ENCODE results near the gene THAP6. TPM values are rescaled to one million over a fixed set of nuclear protein-coding genes. Genes with fewer than 3 reads are reported as not detected.

Gene THAP6
- total and polyA plus RNA-seq, 4 donors: 4.2 to 11.5 (median 7.5) TPM

GRCh38 chr4:75511841-75512240, 2.4 kb upstream of the THAP6 start (continued):
- TF ChIP-seq YY1 (IDR thresholded peaks at IDR 0.05): no peak
- no peak for TF ChIP-seq TAF1 (conservative IDR thresholded peaks at IDR 0.05)

DNA sequence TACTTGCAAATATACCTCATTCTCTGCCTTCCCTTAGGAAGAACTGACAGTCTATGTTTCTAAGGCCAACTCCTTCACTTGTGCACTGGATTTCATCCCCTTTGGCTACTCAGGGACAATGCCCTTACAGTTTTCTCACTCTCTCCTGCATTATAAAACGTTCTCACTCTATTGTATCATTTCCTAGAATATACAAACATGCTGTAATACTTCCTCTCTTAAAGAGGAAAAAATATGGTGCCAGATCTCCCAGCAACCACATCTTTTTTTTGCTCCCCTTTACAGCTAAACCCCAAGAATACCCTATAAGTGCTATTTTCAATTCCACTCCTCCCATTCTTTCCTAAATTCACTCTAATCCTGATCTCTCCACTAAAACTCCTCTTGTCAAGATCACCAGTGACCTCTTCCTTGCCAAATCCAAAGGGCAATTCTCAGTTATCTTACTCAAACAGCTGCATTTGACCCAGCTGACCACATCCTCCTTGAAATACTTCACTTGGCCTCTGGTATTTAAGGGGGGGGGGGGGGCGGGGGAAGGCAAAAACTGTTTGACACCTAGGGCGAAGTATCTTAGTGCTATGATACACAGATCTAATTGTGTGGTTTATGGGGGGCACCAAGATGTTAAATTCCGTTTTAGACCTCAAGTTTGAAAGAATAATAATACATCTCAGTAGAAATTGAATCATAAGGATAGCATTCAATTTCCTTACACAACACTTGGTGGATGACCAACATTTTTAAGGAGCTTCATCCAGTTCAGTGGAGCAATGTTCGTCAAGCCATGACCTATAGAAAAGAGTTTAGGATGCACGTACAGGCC, 1.7 kb upstream of the THAP6 start:
- no peak for TF ChIP-seq TAF1 (conservative IDR thresholded peaks at IDR 0.05)
- TF ChIP-seq, protein P1, sequence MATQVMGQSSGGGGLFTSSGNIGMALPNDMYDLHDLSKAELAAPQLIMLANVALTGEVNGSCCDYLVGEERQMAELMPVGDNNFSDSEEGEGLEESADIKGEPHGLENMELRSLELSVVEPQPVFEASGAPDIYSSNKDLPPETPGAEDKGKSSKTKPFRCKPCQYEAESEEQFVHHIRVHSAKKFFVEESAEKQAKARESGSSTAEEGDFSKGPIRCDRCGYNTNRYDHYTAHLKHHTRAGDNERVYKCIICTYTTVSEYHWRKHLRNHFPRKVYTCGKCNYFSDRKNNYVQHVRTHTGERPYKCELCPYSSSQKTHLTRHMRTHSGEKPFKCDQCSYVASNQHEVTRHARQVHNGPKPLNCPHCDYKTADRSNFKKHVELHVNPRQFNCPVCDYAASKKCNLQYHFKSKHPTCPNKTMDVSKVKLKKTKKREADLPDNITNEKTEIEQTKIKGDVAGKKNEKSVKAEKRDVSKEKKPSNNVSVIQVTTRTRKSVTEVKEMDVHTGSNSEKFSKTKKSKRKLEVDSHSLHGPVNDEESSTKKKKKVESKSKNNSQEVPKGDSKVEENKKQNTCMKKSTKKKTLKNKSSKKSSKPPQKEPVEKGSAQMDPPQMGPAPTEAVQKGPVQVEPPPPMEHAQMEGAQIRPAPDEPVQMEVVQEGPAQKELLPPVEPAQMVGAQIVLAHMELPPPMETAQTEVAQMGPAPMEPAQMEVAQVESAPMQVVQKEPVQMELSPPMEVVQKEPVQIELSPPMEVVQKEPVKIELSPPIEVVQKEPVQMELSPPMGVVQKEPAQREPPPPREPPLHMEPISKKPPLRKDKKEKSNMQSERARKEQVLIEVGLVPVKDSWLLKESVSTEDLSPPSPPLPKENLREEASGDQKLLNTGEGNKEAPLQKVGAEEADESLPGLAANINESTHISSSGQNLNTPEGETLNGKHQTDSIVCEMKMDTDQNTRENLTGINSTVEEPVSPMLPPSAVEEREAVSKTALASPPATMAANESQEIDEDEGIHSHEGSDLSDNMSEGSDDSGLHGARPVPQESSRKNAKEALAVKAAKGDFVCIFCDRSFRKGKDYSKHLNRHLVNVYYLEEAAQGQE (IDR thresholded peaks at IDR 0.05): no peak
- TF ChIP-seq, protein P2, sequence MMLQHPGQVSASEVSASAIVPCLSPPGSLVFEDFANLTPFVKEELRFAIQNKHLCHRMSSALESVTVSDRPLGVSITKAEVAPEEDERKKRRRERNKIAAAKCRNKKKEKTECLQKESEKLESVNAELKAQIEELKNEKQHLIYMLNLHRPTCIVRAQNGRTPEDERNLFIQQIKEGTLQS (IDR thresholded peaks at IDR 0.05): no peak
- no peak for TF ChIP-seq FOXA2 (IDR thresholded peaks at IDR 0.05)
- no peak for TF ChIP-seq NR2F2 (IDR thresholded peaks at IDR 0.05)
- no peak for TF ChIP-seq SP1 (IDR thresholded peaks at IDR 0.05)
- TF ChIP-seq RXRA (IDR thresholded peaks at IDR 0.05): no peak
- no peak for TF ChIP-seq HNF4G (IDR thresholded peaks at IDR 0.05)
- no peak for TF ChIP-seq FOXA1 (IDR thresholded peaks at IDR 0.05)
- TF ChIP-seq, protein P3, sequence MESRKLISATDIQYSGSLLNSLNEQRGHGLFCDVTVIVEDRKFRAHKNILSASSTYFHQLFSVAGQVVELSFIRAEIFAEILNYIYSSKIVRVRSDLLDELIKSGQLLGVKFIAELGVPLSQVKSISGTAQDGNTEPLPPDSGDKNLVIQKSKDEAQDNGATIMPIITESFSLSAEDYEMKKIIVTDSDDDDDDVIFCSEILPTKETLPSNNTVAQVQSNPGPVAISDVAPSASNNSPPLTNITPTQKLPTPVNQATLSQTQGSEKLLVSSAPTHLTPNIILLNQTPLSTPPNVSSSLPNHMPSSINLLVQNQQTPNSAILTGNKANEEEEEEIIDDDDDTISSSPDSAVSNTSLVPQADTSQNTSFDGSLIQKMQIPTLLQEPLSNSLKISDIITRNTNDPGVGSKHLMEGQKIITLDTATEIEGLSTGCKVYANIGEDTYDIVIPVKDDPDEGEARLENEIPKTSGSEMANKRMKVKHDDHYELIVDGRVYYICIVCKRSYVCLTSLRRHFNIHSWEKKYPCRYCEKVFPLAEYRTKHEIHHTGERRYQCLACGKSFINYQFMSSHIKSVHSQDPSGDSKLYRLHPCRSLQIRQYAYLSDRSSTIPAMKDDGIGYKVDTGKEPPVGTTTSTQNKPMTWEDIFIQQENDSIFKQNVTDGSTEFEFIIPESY (IDR thresholded peaks at IDR 0.05): no peak
- no peak for TF ChIP-seq CTCF (IDR thresholded peaks at IDR 0.05; ENCODE audit: low read depth, low read length, missing input control)
- no peak for TF ChIP-seq HNF4A (conservative IDR thresholded peaks at IDR 0.05)
- TF ChIP-seq JUND (IDR thresholded peaks at IDR 0.05): no peak
- no peak for TF ChIP-seq RAD21 (IDR thresholded peaks at IDR 0.05)
- no peak for TF ChIP-seq GABPA (IDR thresholded peaks at IDR 0.05 in 1 of 2, conservative IDR thresholded peaks at IDR 0.05 in 1 of 2)
- TF ChIP-seq YY1 (IDR thresholded peaks at IDR 0.05): no peak
- Histone ChIP-seq H3K4me3 (ENCODE audit: low read depth in 1 of 3, low read length in 3 of 3) (peak overlapping the region; percentile 39 to 93 (median 58)), H3K36me3 (ENCODE audit: control insufficient read depth in 4 of 4, insufficient read depth in 3 of 4, low read depth in 1 of 4, low read length in 3 of 4) (peaks cover 0 to 6% (median 2%) of the 10 kb centered on the region in 4 donors), H3K27ac (ENCODE audit: low read depth in 1 of 2, low read length in 2 of 2) (peak overlapping the region; percentile 32 to 62), H3K9ac (ENCODE audit: low read depth in 1 of 2, low read length in 2 of 2) (no peak overlapping the region), H3K9me3 (ENCODE audit: control insufficient read depth in 4 of 4, low read length in 3 of 4) (no peaks in the 10 kb centered on the region), H3K4me1 (ENCODE audit: control insufficient read depth in 4 of 4, insufficient read depth in 4 of 4, low read length in 3 of 4) (peaks cover 6 to 34% (median 17%) of the 10 kb centered on the region in 4 donors), H3K27me3 (ENCODE audit: control insufficient read depth in 4 of 4, insufficient read depth in 4 of 4, low read length in 3 of 4) (no peaks in the 10 kb centered on the region)
- WGBS: 44% methylated on average over 6 of the region's 6 CpGs
- DNase-seq (ENCODE audit: low spot score): no peak
